ENCODE measurements around the gene EIF2A.

DNA sequence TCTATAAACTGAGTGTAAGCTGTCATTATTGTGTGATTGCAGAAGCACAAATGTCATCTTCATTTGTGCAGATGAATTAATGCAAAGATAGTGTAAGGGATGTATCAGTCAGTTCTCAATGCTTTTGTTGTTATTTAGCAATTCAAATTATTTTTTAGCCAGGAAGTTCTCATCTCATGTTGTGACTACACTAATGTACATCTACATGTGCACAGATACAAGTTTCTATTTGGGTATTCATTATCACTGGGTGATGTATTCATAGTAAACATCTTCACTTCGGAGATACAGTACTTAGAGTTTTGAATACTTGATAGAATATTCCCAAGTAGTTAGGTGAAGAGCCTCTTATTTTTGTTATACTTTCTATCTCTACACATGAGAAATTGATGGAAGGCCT lies 11.1 kb downstream of the EIF2A start:
- no peak for TF ChIP-seq GATA2 (IDR thresholded peaks at IDR 0.05; ENCODE audit: low read depth, low read length)
- TF ChIP-seq GATA3 (IDR thresholded peaks at IDR 0.05; ENCODE audit: low read depth, low read length) = no peak
